HepG2 (cell line): Measurements from ENCODE around the gene SMIM13. TPM values are rescaled to one million over a fixed set of nuclear protein-coding genes. Genes with fewer than 3 reads are reported as not detected.
A peak's percentile ranks its signal among the peaks of the same experiment; 100 is the strongest.

ENCODE experiments used
- CEBPB ChIP-seq: IDR thresholded peaks from 2 replicates; pipeline ENCODE4 v1.6.1; 2011; ENCODE audit warnings: low read depth, low read length, improper control_type of control experiment, borderline replicate concordance
- CENPT ChIP-seq: sonication (generic); formaldehyde crosslinking; IDR thresholded peaks from 2 replicates; pipeline ENCODE4 v1.8.0; 2022; ENCODE audit warnings: low read depth, mild to moderate bottlenecking, moderate library complexity, missing genetic modification reagents
- ELF1 ChIP-seq: sonication (generic); formaldehyde crosslinking; IDR thresholded peaks from 2 replicates; pipeline ENCODE4 v1.4.0; 2020; ENCODE audit warnings: missing genetic modification reagents
- EP300 ChIP-seq, 3 experiments: sonication (generic) in 1 of 3; formaldehyde crosslinking in 1 of 3; IDR thresholded peaks; 2 replicates each; pipeline versions ENCODE4 v1.5.1 to v1.6.1; 2011 to 2020; ENCODE audit warnings: low read depth in 2 of 3, low read length in 2 of 3, borderline replicate concordance in 1 of 3, improper control_type of control experiment in 1 of 3, mild to moderate bottlenecking in 1 of 3, missing genetic modification reagents in 1 of 3, moderate library complexity in 1 of 3
- KLF11 ChIP-seq: IDR thresholded peaks from 2 replicates; pipeline ENCODE4 v1.6.1; 2016; ENCODE audit warnings: missing compliant biosample characterization
- LRRFIP1 ChIP-seq: sonication (generic); formaldehyde crosslinking; conservative IDR thresholded peaks from 2 replicates; pipeline ENCODE4 v1.4.0; 2020; ENCODE audit warnings: missing genetic modification reagents
- SRSF4 ChIP-seq: fragments of 200-400 bp; formaldehyde crosslinking; IDR thresholded peaks from one replicate; pipeline ENCODE4 v1.6.1; 2018; ENCODE audit warnings: mild to moderate bottlenecking, low read depth, low read length, moderate library complexity; ENCODE audit not compliant: poor library complexity, severe bottlenecking
- THYN1 ChIP-seq: sonication (generic); formaldehyde crosslinking; IDR thresholded peaks from 2 replicates; pipeline ENCODE4 v1.8.1; 2023; ENCODE audit warnings: low read depth, mild to moderate bottlenecking, moderate library complexity, missing genetic modification reagents, borderline replicate concordance
- YEATS2 ChIP-seq: sonication (generic); formaldehyde crosslinking; IDR thresholded peaks from 2 replicates; pipeline ENCODE4 v1.4.0; 2020; ENCODE audit warnings: missing genetic modification reagents, borderline replicate concordance
- ZNF432 ChIP-seq: sonication (generic); formaldehyde crosslinking; IDR thresholded peaks from 2 replicates; pipeline ENCODE4 v1.5.0; 2020; ENCODE audit warnings: missing genetic modification reagents, mild to moderate bottlenecking, borderline replicate concordance
- ZNF460 ChIP-seq: sonication (generic); formaldehyde crosslinking; IDR thresholded peaks from 2 replicates; pipeline ENCODE4 v1.5.1; 2020; ENCODE audit warnings: missing genetic modification reagents, mild to moderate bottlenecking, borderline replicate concordance
- ZNF607 ChIP-seq: sonication (generic); formaldehyde crosslinking; IDR thresholded peaks from 2 replicates; pipeline ENCODE4 v1.5.1; 2020; ENCODE audit warnings: missing genetic modification reagents, mild to moderate bottlenecking, borderline replicate concordance
- ZNF609 ChIP-seq: sonication (generic); formaldehyde crosslinking; IDR thresholded peaks from 2 replicates; pipeline ENCODE4 v1.4.0; 2020; ENCODE audit warnings: mild to moderate bottlenecking, missing genetic modification reagents, borderline replicate concordance
- ZNF780A ChIP-seq: sonication (generic); formaldehyde crosslinking; IDR thresholded peaks from 2 replicates; pipeline ENCODE4 v1.8.0; 2022; ENCODE audit warnings: mild to moderate bottlenecking, missing genetic modification reagents, moderate library complexity
- ZSCAN5A ChIP-seq: sonication (generic); formaldehyde crosslinking; IDR thresholded peaks from 2 replicates; pipeline ENCODE4 v1.8.0; 2022; ENCODE audit warnings: mild to moderate bottlenecking, missing genetic modification reagents, borderline replicate concordance
- polyA plus RNA-seq, 8 experiments: library from polyadenylated mRNA; depleted of rRNA in 3 of 8; stranded (reverse) in 7 of 8; unstranded in 1 of 8; fragments of >200 nt; fragmentation: Illumina TruSeq in 4 of 8; extraction: Trizol in 4 of 8; gene quantifications; 2 replicates each; pipeline versions ENCODE4 v1.2.1 to v1.2.3, GENCODE V29; 2011 to 2016; ENCODE audit warnings: low read depth in 4 of 8, missing spikeins in 1 of 8, mixed read lengths in 1 of 8; ENCODE audit not compliant: insufficient read depth in 1 of 8
- total RNA-seq, 5 experiments: library from RNA; depleted of rRNA; stranded (reverse); fragments of >200 nt; fragmentation: Illumina TruSeq; extraction: Trizol; gene quantifications; 2 replicates each; pipeline ENCODE4 v1.2.3, GENCODE V29; 2016; ENCODE audit warnings: low read depth in 1 of 5
- TF ChIP-seq, protein P1 (sequence below): IDR thresholded peaks from 2 replicates; pipeline ENCODE4 v1.6.1; 2016; ENCODE audit warnings: missing compliant biosample characterization, missing genetic modification reagents, borderline replicate concordance

Gene SMIM13
- total and polyA plus RNA-seq, 2 of the 13 experiments (the other 11 are each of a cell fraction or from before 2014, with no cell fraction given), result 2.7 to 10.2 TPM

DNA sequence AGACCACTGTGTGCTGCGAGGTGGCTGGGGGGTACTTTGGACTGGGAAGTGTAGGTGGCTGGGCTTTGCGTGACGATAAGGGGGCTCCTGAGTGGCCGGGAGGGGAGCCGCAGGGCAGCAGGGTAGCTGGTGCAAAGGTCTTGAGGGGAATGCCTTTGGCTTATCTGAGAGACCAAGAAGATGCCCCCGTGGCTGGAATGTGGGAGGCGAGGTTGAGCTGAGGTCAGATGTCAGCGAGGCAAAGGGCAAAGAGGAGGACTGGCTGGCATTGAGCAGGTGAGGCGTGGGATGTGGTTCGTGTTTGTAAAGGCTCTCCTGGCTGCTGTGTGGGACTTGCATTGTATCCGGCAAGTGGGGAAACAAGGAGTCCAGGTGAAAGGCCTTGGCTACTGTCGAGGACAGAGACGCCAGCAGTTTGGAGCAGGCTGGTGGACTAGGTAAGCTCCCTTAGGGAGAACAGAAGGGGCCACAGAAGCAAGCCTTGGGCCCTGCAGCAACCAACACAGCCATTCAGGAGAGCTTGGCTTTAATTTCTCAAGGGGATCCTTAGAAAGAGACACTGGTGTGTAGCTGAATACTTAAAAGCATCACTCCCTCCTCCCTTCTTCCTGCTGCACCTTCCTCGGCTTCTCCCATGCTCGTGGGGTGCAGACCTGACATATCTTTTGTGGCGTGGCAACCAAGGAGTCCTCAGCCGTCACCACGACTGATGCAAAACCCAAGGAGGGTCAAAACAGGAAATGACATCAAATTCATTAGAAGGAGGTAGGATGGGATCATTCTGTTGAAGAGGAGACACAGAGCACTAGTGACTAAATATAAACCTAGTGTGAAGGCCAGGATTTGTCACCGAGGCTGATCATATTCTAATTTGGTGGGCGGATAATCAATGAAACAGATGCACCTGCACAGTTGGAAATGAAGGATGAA, 71.3 kb downstream of the SMIM13 start (continued):
- TF ChIP-seq ZNF780A (CRISPR knock-in tag) (no peak), CENPT (CRISPR knock-in tag) (no peak), ZNF607 (CRISPR knock-in tag) (no peak), CEBPB (no peak), ELF1 (no peak), YEATS2 (CRISPR knock-in tag) (no peak), ZSCAN5A (CRISPR knock-in tag) (no peak), KLF11 (CRISPR knock-in tag) (no peak), ZNF432 (CRISPR knock-in tag) (no peak), THYN1 (CRISPR knock-in tag) (no peak), EP300 (IDR thresholded peaks at IDR 0.05; ENCODE audit: low read depth in 2 of 2, low read length in 2 of 2) (peak; percentile 10 to 71; a peak in 2 of 4 replicates), EP300 (CRISPR knock-in tag; IDR thresholded peaks at IDR 0.05; ENCODE audit: borderline replicate concordance) (no peak), SRSF4 (no peak), LRRFIP1 (no peak), ZNF460 (CRISPR knock-in tag) (no peak), ZNF609 (no peak)
- TF ChIP-seq, protein P1, sequence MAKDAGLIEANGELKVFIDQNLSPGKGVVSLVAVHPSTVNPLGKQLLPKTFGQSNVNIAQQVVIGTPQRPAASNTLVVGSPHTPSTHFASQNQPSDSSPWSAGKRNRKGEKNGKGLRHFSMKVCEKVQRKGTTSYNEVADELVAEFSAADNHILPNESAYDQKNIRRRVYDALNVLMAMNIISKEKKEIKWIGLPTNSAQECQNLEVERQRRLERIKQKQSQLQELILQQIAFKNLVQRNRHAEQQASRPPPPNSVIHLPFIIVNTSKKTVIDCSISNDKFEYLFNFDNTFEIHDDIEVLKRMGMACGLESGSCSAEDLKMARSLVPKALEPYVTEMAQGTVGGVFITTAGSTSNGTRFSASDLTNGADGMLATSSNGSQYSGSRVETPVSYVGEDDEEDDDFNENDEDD, result no peak
